H9 (cell line): Measurements from ENCODE around the gene EZH2. TPM values are rescaled to one million over a fixed set of nuclear protein-coding genes. Genes with fewer than 3 reads are reported as not detected.

Source experiments
- DNase-seq: peaks from one replicate; pipeline ENCODE4 v3.0.0-alpha.2; 2017
- H2AFZ ChIP-seq: one replicate; pipeline ENCODE4 v1.6.1; 2013; ENCODE audit warnings: mild to moderate bottlenecking, low read length, control low read depth, moderate library complexity
- H2AK5ac ChIP-seq: 2 replicates; pipeline ENCODE4 v1.6.1; 2013; ENCODE audit warnings: low read length, control low read depth, mixed read lengths; ENCODE audit not compliant: insufficient read length
- H2BK120ac ChIP-seq: one replicate; pipeline ENCODE4 v1.6.1; 2013; ENCODE audit warnings: low read depth, mild to moderate bottlenecking, low read length, control low read depth, inconsistent platforms; ENCODE audit not compliant: poor library complexity, severe bottlenecking
- H2BK12ac ChIP-seq: 2 replicates; pipeline ENCODE4 v1.6.1; 2013; ENCODE audit warnings: low read length, control low read depth, mixed read lengths, low read depth; ENCODE audit not compliant: insufficient read length
- H2BK15ac ChIP-seq: 2 replicates; pipeline ENCODE4 v1.6.1; 2013; ENCODE audit warnings: low read depth, low read length, control low read depth
- H2BK20ac ChIP-seq: one replicate; pipeline ENCODE4 v1.6.1; 2013; ENCODE audit warnings: low read depth, mild to moderate bottlenecking, low read length, control low read depth, inconsistent platforms; ENCODE audit not compliant: poor library complexity, severe bottlenecking
- H2BK5ac ChIP-seq: 2 replicates; pipeline ENCODE4 v1.6.1; 2013; ENCODE audit warnings: low read length, control low read depth, mixed read lengths; ENCODE audit not compliant: insufficient read length
- H3K14ac ChIP-seq: 2 replicates; pipeline ENCODE4 v1.6.1; 2013; ENCODE audit warnings: low read length, control low read depth; ENCODE audit not compliant: insufficient read depth
- H3K18ac ChIP-seq: 2 replicates; pipeline ENCODE4 v1.6.1; 2013; ENCODE audit warnings: low read depth, mild to moderate bottlenecking, mixed read lengths, low read length, control low read depth; ENCODE audit not compliant: insufficient read length
- H3K23ac ChIP-seq: 2 replicates; pipeline ENCODE4 v1.6.1; 2013; ENCODE audit warnings: low read length, control low read depth, mixed read lengths, low read depth; ENCODE audit not compliant: insufficient read length
- H3K23me2 ChIP-seq: 2 replicates; pipeline ENCODE4 v1.6.1; 2013; ENCODE audit warnings: low read depth, mild to moderate bottlenecking, mixed read lengths, low read length, control low read depth; ENCODE audit not compliant: insufficient read length, poor library complexity, severe bottlenecking
- H3K27ac ChIP-seq: 2 replicates; pipeline ENCODE4 v1.5.1; 2013; ENCODE audit warnings: low read length, control low read depth, mixed read lengths, low read depth; ENCODE audit not compliant: insufficient read length
- H3K27me3 ChIP-seq: 2 replicates; pipeline ENCODE4 v1.6.1; 2013; ENCODE audit warnings: low read length, control low read depth, inconsistent platforms; ENCODE audit not compliant: insufficient read depth
- H3K4ac ChIP-seq: 2 replicates; pipeline ENCODE4 v1.6.1; 2013; ENCODE audit warnings: low read depth, mild to moderate bottlenecking, control low read depth, inconsistent platforms, low read length, moderate library complexity
- H3K4me1 ChIP-seq: 2 replicates; pipeline ENCODE4 v1.6.1; 2013; ENCODE audit warnings: low read length, control low read depth, inconsistent platforms; ENCODE audit not compliant: insufficient read depth
- H3K4me2 ChIP-seq: 2 replicates; pipeline ENCODE4 v1.6.1; 2013; ENCODE audit warnings: low read length, control low read depth, mixed read lengths; ENCODE audit not compliant: insufficient read length, insufficient read depth
- H3K56ac ChIP-seq: 2 replicates; pipeline ENCODE4 v1.6.1; 2013; ENCODE audit warnings: low read depth, mild to moderate bottlenecking, mixed read lengths, low read length, control low read depth; ENCODE audit not compliant: insufficient read length
- H3K79me1 ChIP-seq: 2 replicates; pipeline ENCODE4 v1.6.1; 2013; ENCODE audit warnings: low read depth, mild to moderate bottlenecking, moderate library complexity, low read length, control low read depth, inconsistent platforms; ENCODE audit not compliant: insufficient read depth, poor library complexity, severe bottlenecking
- H3K79me2 ChIP-seq: 2 replicates; pipeline ENCODE4 v1.6.1; 2013; ENCODE audit warnings: low read length, control low read depth, inconsistent platforms; ENCODE audit not compliant: insufficient read depth
- H3K9ac ChIP-seq: 2 replicates; pipeline ENCODE4 v1.6.1; 2013; ENCODE audit warnings: low read length, control low read depth, mixed read lengths; ENCODE audit not compliant: insufficient read length; ENCODE audit errors: extremely low read depth
- H3K9me3 ChIP-seq: one replicate; pipeline ENCODE4 v1.6.1; 2013; ENCODE audit warnings: low read depth, low read length, inconsistent platforms; ENCODE audit not compliant: control insufficient read depth
- H3T11ph ChIP-seq: one replicate; pipeline ENCODE4 v1.6.1; 2013; ENCODE audit warnings: mild to moderate bottlenecking, low read length, control low read depth, inconsistent platforms
- H4K20me1 ChIP-seq: one replicate; pipeline ENCODE4 v1.6.1; 2013; ENCODE audit not compliant: control insufficient read depth, insufficient read length, insufficient read depth
- H4K5ac ChIP-seq: 2 replicates; pipeline ENCODE4 v1.6.1; 2013; ENCODE audit warnings: low read depth, mild to moderate bottlenecking, mixed read lengths, low read length, control low read depth; ENCODE audit not compliant: insufficient read length
- H4K8ac ChIP-seq: replicated peaks from 2 replicates; pipeline ENCODE4 v1.6.1; 2013; ENCODE audit warnings: low read length, control low read depth, mixed read lengths, low read depth; ENCODE audit not compliant: insufficient read length
- H4K91ac ChIP-seq: 2 replicates; pipeline ENCODE4 v1.6.1; 2013; ENCODE audit warnings: low read depth, mild to moderate bottlenecking, moderate library complexity, mixed read lengths, low read length, control low read depth; ENCODE audit not compliant: insufficient read length
- H3K27ac Mint-ChIP-seq, 3 experiments: 2 replicates in 2 of 3; 3 replicates in 1 of 3; pipeline ENCODE4 v1.8.0; 2020 to 2021; ENCODE audit warnings: mixed read lengths in 3 of 3, mild to moderate bottlenecking in 1 of 3, moderate library complexity in 1 of 3
- H3K27me3 Mint-ChIP-seq: 2 replicates; pipeline ENCODE4 v1.8.0; 2021; ENCODE audit warnings: low read depth, mild to moderate bottlenecking, moderate library complexity, mixed read lengths
- H3K36me3 Mint-ChIP-seq, 3 experiments: 2 replicates in 2 of 3; 3 replicates in 1 of 3; pipeline ENCODE4 v1.8.0; 2020 to 2021; ENCODE audit warnings: low read depth in 3 of 3, mixed read lengths in 3 of 3; ENCODE audit not compliant: insufficient read depth in 1 of 3
- H3K4me1 Mint-ChIP-seq, 2 experiments: 2 replicates each; pipeline ENCODE4 v1.8.0; 2020; ENCODE audit warnings: mixed read lengths in 2 of 2
- H3K4me3 Mint-ChIP-seq, 2 experiments: 2 replicates in 1 of 2; 3 replicates in 1 of 2; pipeline ENCODE4 v1.8.0; 2020 to 2021; ENCODE audit warnings: mild to moderate bottlenecking in 2 of 2, mixed read lengths in 2 of 2, moderate library complexity in 1 of 2
- H3K9me3 Mint-ChIP-seq, 2 experiments: 2 replicates in 1 of 2; 3 replicates in 1 of 2; pipeline ENCODE4 v1.8.0; 2020; ENCODE audit warnings: mild to moderate bottlenecking in 2 of 2, mixed read lengths in 2 of 2, moderate library complexity in 1 of 2
- CTCF ChIP-seq: fragments of 200-600 bp; sonication (generic); conservative IDR thresholded peaks from 3 replicates; pipeline ENCODE4 v1.8.0; 2021; ENCODE audit warnings: antibody characterized with exemption, mild to moderate bottlenecking
- WGBS: extraction: QIAGEN DNeasy Blood & Tissue Kit; methylation state at CpG from one replicate; pipeline ENCODE4 v1.1.7; 2013; ENCODE audit warnings: missing lambda C conversion rate, low lambda C conversion rate, mixed read lengths; ENCODE audit not compliant: insufficient read length; ENCODE audit errors: extremely low coverage; 5-methylcytosine and 5-hydroxymethylcytosine counted together
- total RNA-seq: library from RNA; stranded (reverse); gene quantifications from 2 replicates; pipeline ENCODE4 v1.2.1, GENCODE V29; 2021

The EZH2 gene
- total RNA-seq, 1 experiment from 2014 or later, result 41.3 TPM

- no peak overlapping the region for H2AK5ac ChIP-seq
- no peaks in the 10 kb centered on the region for H3K4me1 ChIP-seq
- no peak for DNase-seq
- no peak overlapping the region for H4K91ac ChIP-seq
- no peaks in the 10 kb centered on the region for H3K9me3 ChIP-seq
- H3K14ac ChIP-seq, result no peak overlapping the region
- no peak overlapping the region for H3K23ac ChIP-seq
- no peak overlapping the region for H3K27ac ChIP-seq
- H3T11ph ChIP-seq, result no peak overlapping the region
- no peak overlapping the region for H3K4ac ChIP-seq
- no peak overlapping the region for H2AFZ ChIP-seq
- no peak overlapping the region for H3K4me2 ChIP-seq
- H2BK5ac ChIP-seq, result no peak overlapping the region
- no peak overlapping the region for H4K5ac ChIP-seq
- H3K27me3 Mint-ChIP-seq, result no peaks in the 10 kb centered on the region
- peaks cover 10% of the 10 kb centered on the region for H3K79me1 ChIP-seq
- H3K27me3 ChIP-seq, result no peaks in the 10 kb centered on the region
- H2BK20ac ChIP-seq, result no peak overlapping the region
- peaks cover 4 to 43% (median 38%) of the 10 kb centered on the region in 3 experiments; a peak in 5 of 7 replicates for H3K36me3 Mint-ChIP-seq
- H4K20me1 ChIP-seq, result no peaks in the 10 kb centered on the region
- no peak overlapping the region for H2BK15ac ChIP-seq
- no peaks in the 10 kb centered on the region for H3K23me2 ChIP-seq
- no peak overlapping the region for H4K8ac ChIP-seq
- WGBS, result no CpG with 5 or more reads among the region's 2 CpGs
- H2BK120ac ChIP-seq, result no peak overlapping the region
- H3K9ac ChIP-seq, result no peak overlapping the region
- no peaks in the 10 kb centered on the region for H3K9me3 Mint-ChIP-seq
- no peak for TF ChIP-seq CTCF
- H3K4me1 Mint-ChIP-seq, result no peaks in the 10 kb centered on the region
- no peaks in the 10 kb centered on the region for H3K79me2 ChIP-seq
- H2BK12ac ChIP-seq, result no peak overlapping the region
- H3K27ac Mint-ChIP-seq, result peak overlapping the region in 2 of 3 experiments; percentile 50 to 69; a peak in 2 of 7 replicates
- no peak overlapping the region for H3K4me3 Mint-ChIP-seq
- no peak overlapping the region for H3K56ac ChIP-seq
- no peak overlapping the region for H3K18ac ChIP-seq
Measured at GRCh38 chr7:148831782-148832181, 52.3 kb downstream of the EZH2 start.
